ENCODE measurements around the gene ST8SIA1.

DNA sequence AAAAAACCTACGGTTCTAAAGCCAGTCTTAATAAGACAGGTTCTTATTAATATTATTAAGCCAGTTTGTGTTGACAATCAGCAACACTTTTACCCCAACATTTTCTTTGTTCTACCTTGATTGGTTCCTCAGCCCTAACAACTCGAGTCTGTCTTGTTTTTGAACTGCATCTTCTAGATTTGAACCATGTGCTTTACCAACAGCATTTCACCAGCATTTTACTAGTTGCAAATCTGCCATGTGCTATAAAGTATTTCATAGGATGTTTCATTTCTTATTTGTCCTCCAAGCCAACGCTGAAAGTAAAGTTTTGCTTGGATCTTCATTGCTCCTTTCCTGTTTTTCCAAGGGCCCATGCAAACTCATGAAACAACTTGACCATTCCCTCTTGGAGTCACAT, 133.4 kb downstream of the ST8SIA1 start:
- TF ChIP-seq, protein P1, sequence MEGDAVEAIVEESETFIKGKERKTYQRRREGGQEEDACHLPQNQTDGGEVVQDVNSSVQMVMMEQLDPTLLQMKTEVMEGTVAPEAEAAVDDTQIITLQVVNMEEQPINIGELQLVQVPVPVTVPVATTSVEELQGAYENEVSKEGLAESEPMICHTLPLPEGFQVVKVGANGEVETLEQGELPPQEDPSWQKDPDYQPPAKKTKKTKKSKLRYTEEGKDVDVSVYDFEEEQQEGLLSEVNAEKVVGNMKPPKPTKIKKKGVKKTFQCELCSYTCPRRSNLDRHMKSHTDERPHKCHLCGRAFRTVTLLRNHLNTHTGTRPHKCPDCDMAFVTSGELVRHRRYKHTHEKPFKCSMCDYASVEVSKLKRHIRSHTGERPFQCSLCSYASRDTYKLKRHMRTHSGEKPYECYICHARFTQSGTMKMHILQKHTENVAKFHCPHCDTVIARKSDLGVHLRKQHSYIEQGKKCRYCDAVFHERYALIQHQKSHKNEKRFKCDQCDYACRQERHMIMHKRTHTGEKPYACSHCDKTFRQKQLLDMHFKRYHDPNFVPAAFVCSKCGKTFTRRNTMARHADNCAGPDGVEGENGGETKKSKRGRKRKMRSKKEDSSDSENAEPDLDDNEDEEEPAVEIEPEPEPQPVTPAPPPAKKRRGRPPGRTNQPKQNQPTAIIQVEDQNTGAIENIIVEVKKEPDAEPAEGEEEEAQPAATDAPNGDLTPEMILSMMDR (IDR thresholded peaks at IDR 0.05; ENCODE audit: low read length), result no peak
- no peak for TF ChIP-seq EZH2 (optimal IDR thresholded peaks at IDR 0.05; ENCODE audit: low read depth, low read length)
- no peak for TF ChIP-seq EZH2phosphoT487 (IDR thresholded peaks at IDR 0.05; ENCODE audit: low read length)
